HCT116 (cell line): ENCODE data around the gene NPIPB9. TPM values are rescaled to one million over a fixed set of nuclear protein-coding genes. Genes with fewer than 3 reads are reported as not detected.
"Not testable (repeated sequence)": the region's sequence is repeated elsewhere in the genome, so short reads cannot be mapped to it uniquely, and the experiment has no call there.

Source experiments
- ATAC-seq: fragments of 200-7000 bp; cut with Tn5 transposase; 2 replicates; pipeline ENCODE4 v1.9.1; 2020; ENCODE audit warnings: mild to moderate bottlenecking, moderate library complexity
- BruUV-seq: library from RNA; stranded (reverse); fragments of 400-500 nt; replicated peaks from 2 replicates; lab custom pipeline; 2021; lab: Mats Ljungman, UMichigan
- CTCF ChIA-PET: fragments of 300-600 bp; sonication (Branson Sonifier 250); formaldehyde crosslinking; loops from one replicate; lab custom pipeline; 2021; ENCODE audit warnings: antibody characterized with exemption; lab: Charles Lee
- POLR2A ChIA-PET: fragments of 300-600, 350-600 bp; sonication (Branson Sonifier 250); formaldehyde crosslinking; loops from one replicate; lab custom pipeline; 2021; ENCODE audit warnings: antibody characterized with exemption; lab: Charles Lee
- RAD21 ChIA-PET, 2 experiments: fragments of 300-600 bp; sonication (Branson Sonifier 250); formaldehyde crosslinking; loops; one replicate each; lab custom pipeline; 2023; ENCODE audit warnings: low total read pairs in 2 of 2; ENCODE audit not compliant: uncharacterized antibody in 2 of 2, unreplicated experiment in 2 of 2, low non-redundant PET in 1 of 2; lab: Charles Lee
- DNase-seq: peaks from one replicate; pipeline ENCODE4 v3.0.0-alpha.2; 2010; ENCODE audit warnings: low read depth, low spot score
- H2AFZ ChIP-seq: fragments of 200-600 bp; shearing (Covaris generic), sonication (generic); 2 replicates; pipeline ENCODE4 v1.6.1; 2017; ENCODE audit warnings: low read depth, mixed run types, mixed read lengths, antibody characterized with exemption, low read length; ENCODE audit not compliant: poor library complexity, severe bottlenecking
- H3K27ac ChIP-seq: 2 replicates; pipeline ENCODE4 v1.5.1; 2012; ENCODE audit warnings: low read depth, low read length
- H3K27me3 ChIP-seq: fragments of 200-600 bp; sonication (generic); 2 replicates; pipeline ENCODE4 v1.6.1; 2016; ENCODE audit warnings: mixed run types, low read length, mixed read lengths; ENCODE audit not compliant: insufficient read depth
- H3K36me3 ChIP-seq, 2 experiments: fragments of 200-500 bp in 1 of 2; fragments of 200-600 bp in 1 of 2; sonication (Bioruptor generic) in 1 of 2; sonication (generic) in 1 of 2; 2 replicates each; pipeline versions ENCODE4 v1.5.1 to v1.6.1; 2014 to 2016; ENCODE audit warnings: low read length in 2 of 2, inconsistent platforms in 1 of 2, mixed read lengths in 1 of 2, mixed run types in 1 of 2; ENCODE audit not compliant: insufficient read depth in 2 of 2, control insufficient read depth in 1 of 2
- H3K4me1 ChIP-seq, 2 experiments: fragments of 200-600 bp in 1 of 2; sonication (generic) in 1 of 2; 2 replicates each; pipeline versions ENCODE4 v1.5.1 to v1.6.1; 2012 to 2017; ENCODE audit warnings: low read length in 2 of 2, inconsistent platforms in 1 of 2, mild to moderate bottlenecking in 1 of 2, mixed read lengths in 1 of 2, mixed run types in 1 of 2, moderate library complexity in 1 of 2; ENCODE audit not compliant: insufficient read depth in 2 of 2, control insufficient read depth in 1 of 2
- H3K4me2 ChIP-seq: fragments of 200-600 bp; sonication (generic); 2 replicates; pipeline ENCODE4 v1.6.1; 2017; ENCODE audit warnings: mixed run types, low read length, mixed read lengths
- H3K4me3 ChIP-seq, 2 experiments: fragments of 200-600 bp in 1 of 2; sonication (generic) in 1 of 2; replicated peaks in 1 of 2; 2 replicates each; pipeline ENCODE4 v1.5.1; 2011 to 2016; ENCODE audit warnings: low read length in 2 of 2, control low read depth in 1 of 2, low read depth in 1 of 2, mild to moderate bottlenecking in 1 of 2, mixed read lengths in 1 of 2, mixed run types in 1 of 2
- H3K79me2 ChIP-seq: fragments of 200-600 bp; sonication (generic); 2 replicates; pipeline ENCODE4 v1.6.1; 2017; ENCODE audit warnings: mild to moderate bottlenecking, mixed run types, low read length, moderate library complexity, mixed read lengths; ENCODE audit not compliant: insufficient read depth
- H3K9ac ChIP-seq: fragments of 200-600 bp; sonication (generic); 2 replicates; pipeline ENCODE4 v1.6.1; 2016; ENCODE audit warnings: low read length, mixed read lengths
- H3K9me2 ChIP-seq: fragments of 200-600 bp; sonication (generic), shearing (Covaris generic); 2 replicates; pipeline ENCODE4 v1.6.1; 2017; ENCODE audit warnings: mixed run types, mild to moderate bottlenecking, moderate library complexity; ENCODE audit not compliant: insufficient read depth
- H3K9me3 ChIP-seq, 2 experiments: fragments of 200-500 bp in 1 of 2; fragments of 200-600 bp in 1 of 2; sonication (Bioruptor generic) in 1 of 2; sonication (generic) in 1 of 2; 2 replicates each; pipeline ENCODE4 v1.6.1; 2014 to 2017; ENCODE audit warnings: low read length in 2 of 2, mixed read lengths in 2 of 2, inconsistent platforms in 1 of 2, low read depth in 1 of 2, mild to moderate bottlenecking in 1 of 2, mixed run types in 1 of 2, moderate library complexity in 1 of 2; ENCODE audit not compliant: control insufficient read depth in 1 of 2, insufficient read depth in 1 of 2
- H4K20me1 ChIP-seq: fragments of 200-600 bp; sonication (generic), shearing (Covaris generic); 2 replicates; pipeline ENCODE4 v1.6.1; 2017; ENCODE audit warnings: mixed run types, mild to moderate bottlenecking, moderate library complexity; ENCODE audit not compliant: insufficient read depth
- intact Hi-C: fragments of 100-400 bp; cut with micrococcal nuclease; formaldehyde crosslinking; loops from 2 replicates; pipeline ENCODE4 v1.10.0; 2022
- total RNA-seq: library from RNA; stranded (reverse); gene quantifications from one replicate; pipeline ENCODE4 v1.2.1, GENCODE V29; 2021; ENCODE audit not compliant: unreplicated experiment

The NPIPB9 gene
- total RNA-seq, 1 experiment from 2014 or later: 1.1 TPM

- H3K27ac ChIP-seq, H3K27me3 ChIP-seq, H3K9me2 ChIP-seq, H3K4me3 ChIP-seq, CTCF ChIA-PET, POLR2A ChIA-PET, H3K79me2 ChIP-seq, H3K9me3 ChIP-seq, intact Hi-C loops, H3K4me1 ChIP-seq, DNase-seq, ATAC-seq, H4K20me1 ChIP-seq, H3K36me3 ChIP-seq, H3K9ac ChIP-seq, RAD21 ChIA-PET, H3K4me2 ChIP-seq, BruUV-seq, H2AFZ ChIP-seq: not testable (repeated sequence)
Observed at GRCh38 chr16:28731253-28731652, 20.3 kb upstream of the NPIPB9 start.

DNA sequence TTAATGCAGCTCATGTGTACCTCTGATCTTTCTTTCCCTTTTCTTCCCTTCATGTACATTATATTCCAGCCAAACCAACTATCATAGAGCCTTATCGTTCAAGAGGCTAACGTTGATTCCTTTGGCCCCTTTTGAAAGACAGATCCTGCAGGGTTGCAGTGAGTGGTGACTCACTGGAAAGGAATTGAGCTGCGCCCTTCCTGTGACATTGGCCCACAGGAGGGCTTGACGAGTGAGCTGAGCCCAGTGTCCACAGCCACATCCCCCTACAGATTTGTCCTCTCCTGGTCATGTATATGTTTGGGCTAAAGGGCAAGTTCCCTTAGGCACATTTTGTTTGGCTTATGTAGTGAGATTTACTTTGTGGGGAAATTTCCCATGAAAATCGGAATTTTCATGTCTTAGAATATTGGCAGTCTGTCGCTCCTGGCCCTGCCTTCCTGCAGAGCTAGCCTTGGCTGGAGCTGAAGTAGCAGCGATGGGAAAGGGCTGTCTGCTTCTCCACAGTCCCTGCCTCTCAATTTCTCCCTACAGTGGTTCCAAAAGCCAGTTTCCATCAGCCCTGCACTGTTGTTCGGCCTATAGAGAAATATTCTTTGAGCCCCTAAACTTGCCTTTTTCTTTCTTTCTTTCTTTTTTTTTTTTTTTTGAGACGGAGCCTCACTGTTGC, 19.0 kb upstream of the NPIPB9 start:
- POLR2A ChIA-PET, H3K9me2 ChIP-seq, BruUV-seq, intact Hi-C loops, H4K20me1 ChIP-seq, DNase-seq, H3K27ac ChIP-seq, H3K36me3 ChIP-seq, H3K9me3 ChIP-seq, H3K4me3 ChIP-seq, H3K4me2 ChIP-seq, RAD21 ChIA-PET, H3K79me2 ChIP-seq, H3K4me1 ChIP-seq, CTCF ChIA-PET, H2AFZ ChIP-seq, H3K27me3 ChIP-seq, H3K9ac ChIP-seq: not testable (repeated sequence)
- ATAC-seq: peak; percentile 69

DNA sequence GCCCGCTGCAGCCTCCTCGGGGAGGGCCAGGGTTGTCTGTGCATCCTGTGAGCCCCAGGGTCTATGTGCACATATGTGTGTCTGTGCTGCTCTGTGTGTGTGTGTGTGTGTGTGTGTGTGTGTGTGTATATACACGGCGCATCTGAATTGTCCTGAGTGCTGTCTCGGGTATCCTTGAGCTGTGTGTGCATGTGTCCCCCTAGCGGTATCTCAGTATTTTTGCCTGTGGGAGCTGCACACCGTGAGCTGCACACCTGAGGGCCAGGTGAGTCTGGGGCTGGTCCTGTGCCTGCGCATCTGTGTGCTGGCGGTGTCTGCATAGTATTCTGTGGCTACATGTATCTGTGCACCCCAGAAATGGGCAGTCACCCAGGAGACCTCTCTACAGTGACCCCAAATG, 11.8 kb upstream of the NPIPB9 start:
- H3K4me1 ChIP-seq, H3K27me3 ChIP-seq, POLR2A ChIA-PET, H3K9me2 ChIP-seq, H3K4me3 ChIP-seq, H4K20me1 ChIP-seq, H3K36me3 ChIP-seq, intact Hi-C loops, H3K79me2 ChIP-seq, BruUV-seq, DNase-seq, RAD21 ChIA-PET, H3K4me2 ChIP-seq, H3K9ac ChIP-seq, CTCF ChIA-PET, H3K27ac ChIP-seq, H3K9me3 ChIP-seq, H2AFZ ChIP-seq: not testable (repeated sequence)
- ATAC-seq: peak; percentile 82

GRCh38 chr16:28740631-28741030, 11.0 kb upstream of the NPIPB9 start:
- H3K4me2 ChIP-seq, H3K4me3 ChIP-seq, intact Hi-C loops, H2AFZ ChIP-seq, DNase-seq, H3K79me2 ChIP-seq, H4K20me1 ChIP-seq, BruUV-seq, H3K4me1 ChIP-seq, H3K9ac ChIP-seq, H3K9me2 ChIP-seq, H3K27ac ChIP-seq, H3K9me3 ChIP-seq, RAD21 ChIA-PET, POLR2A ChIA-PET, H3K27me3 ChIP-seq, H3K36me3 ChIP-seq, CTCF ChIA-PET: not testable (repeated sequence)
- ATAC-seq: peak; percentile 12; the same call in 1 of the 2 replicates
